ENCODE data around the gene PRR14.
"Not testable (repeated sequence)": the region's sequence is repeated elsewhere in the genome, so short reads cannot be mapped to it uniquely, and the experiment has no call there.

Gene PRR14

DNA sequence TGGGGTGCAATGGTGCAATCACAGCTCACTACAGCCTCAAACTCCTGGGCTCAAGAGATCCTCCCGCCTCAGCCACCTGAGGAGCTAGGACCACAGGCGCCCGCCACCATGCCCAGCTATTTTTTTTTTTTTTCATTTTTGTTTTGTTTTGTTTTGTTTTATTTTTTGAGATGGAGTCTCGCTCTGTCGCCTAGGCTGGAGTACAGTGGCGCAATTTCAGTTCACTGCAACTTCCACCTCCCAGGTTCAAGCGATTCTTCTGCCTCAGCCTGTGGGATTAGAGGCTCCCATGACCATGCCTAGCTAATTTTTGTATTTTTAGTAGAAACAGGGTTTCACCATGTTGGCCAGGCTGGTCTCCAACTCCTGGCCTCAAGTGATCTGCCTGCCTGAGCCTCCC lies 18.3 kb upstream of the PRR14 start:
- DNase-seq (ENCODE audit: low read depth in 2 of 2): not testable (repeated sequence)

DNA sequence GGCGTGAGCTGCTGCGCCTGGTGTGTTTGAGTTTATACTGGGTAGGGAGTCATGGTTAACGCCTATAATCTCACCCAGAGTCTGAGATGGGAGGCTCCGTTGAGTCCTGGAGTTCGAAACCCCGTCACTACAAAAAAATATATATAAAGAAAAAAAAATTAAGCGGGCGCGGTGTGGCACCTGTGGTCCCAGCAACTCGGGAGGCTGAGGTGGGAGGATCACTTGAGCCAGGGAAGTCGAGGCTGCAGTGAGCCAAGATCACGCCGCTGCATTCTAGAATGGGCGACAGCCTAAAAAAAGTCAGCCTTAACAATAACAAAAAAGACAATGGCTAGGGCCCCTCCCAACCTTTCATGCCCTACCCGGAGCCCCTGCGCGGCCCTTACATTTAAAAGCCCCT lies 17.2 kb upstream of the PRR14 start:
- no peak for DNase-seq (ENCODE audit: low read depth in 2 of 2)

DNA sequence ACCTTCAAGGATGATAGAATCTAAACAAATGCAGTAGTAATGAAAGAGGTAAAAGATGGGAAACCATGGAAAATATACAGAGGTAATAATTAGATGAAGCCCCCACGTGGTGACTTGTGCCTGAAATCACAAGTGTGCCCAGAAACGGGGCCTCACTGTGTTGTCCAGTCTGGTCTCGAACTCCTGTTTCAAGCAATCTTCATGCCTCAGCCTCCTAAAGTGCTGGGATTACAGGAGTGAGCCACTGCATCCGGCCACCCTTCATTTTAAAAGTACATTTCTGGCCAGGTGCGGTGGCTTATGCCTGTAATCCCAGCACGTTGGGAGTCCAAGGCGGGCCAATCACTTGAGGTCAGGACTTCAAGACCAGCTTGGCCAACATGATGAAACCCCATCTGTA lies 14.2 kb upstream of the PRR14 start:
- DNase-seq (ENCODE audit: low read depth in 2 of 2): no peak

DNA sequence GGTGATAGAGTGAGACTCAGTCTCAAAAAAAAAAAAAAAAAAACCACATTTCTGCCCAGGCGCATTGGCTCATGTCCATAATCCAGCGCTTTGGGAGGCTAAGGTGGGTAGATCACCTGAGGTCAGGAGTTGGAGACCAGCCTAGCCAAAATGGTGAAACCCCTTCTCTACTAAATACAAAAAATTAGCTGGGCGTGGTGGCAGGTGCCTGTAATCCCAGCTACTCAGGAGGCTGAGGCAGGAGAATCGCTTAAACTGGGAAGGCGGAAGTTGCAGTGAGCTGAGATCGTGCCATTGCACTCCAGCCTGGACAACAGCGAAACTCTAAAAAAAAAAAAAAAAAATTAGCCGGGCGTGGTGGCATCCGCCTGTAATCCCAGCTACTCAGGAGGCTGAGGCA lies 13.6 kb upstream of the PRR14 start:
- DNase-seq (ENCODE audit: low read depth in 2 of 2): not testable (repeated sequence)

DNA sequence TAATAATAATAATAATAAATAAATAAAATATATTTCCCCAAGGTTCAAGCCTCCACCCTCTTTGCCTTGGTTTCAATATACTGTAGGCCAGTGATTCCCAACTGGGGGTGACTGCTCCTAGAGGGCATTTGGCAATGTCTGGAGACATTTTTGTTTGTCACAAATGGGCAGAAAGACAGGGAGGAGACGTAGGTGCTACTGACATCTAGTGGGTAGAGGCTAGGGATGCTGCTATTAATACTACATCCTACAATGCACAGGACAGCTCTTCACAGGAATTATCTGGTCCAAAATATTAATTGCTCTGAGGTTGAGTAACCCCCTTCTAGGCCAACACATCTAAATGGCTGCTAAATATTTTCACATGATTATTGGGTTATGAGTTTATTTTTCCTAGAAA lies 12.8 kb upstream of the PRR14 start:
- DNase-seq (ENCODE audit: low read depth in 2 of 2): no peak

DNA sequence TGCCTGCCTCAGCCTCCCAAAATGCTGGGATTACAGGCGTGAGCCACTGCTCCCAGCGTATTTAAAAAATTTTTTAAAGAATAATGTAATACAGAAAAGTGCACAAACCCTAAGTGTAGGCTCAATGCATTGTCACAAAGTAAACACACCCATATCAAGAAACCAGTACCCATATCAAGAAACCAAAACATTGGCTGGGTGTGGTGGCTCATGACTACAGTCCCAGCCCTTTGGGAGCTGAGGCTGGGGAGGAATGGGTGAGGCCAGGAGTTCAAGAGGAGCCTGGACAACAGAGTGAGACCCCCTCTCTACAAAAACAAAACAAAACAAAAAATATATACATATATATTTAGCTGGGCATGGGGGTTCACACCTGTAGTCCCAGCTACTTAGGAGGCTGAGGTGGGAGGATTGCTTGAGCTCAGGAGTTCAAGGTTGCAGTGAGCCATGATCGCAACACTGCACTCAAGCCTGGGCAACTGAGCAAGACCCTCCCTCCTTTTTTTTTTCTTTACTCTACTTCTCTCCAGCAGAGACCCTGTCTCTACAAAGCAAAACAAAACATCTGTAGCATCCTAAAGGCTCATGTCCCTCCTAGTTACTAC lies 9.3 kb upstream of the PRR14 start:
- no peak for DNase-seq (ENCODE audit: low read depth in 2 of 2)

DNA sequence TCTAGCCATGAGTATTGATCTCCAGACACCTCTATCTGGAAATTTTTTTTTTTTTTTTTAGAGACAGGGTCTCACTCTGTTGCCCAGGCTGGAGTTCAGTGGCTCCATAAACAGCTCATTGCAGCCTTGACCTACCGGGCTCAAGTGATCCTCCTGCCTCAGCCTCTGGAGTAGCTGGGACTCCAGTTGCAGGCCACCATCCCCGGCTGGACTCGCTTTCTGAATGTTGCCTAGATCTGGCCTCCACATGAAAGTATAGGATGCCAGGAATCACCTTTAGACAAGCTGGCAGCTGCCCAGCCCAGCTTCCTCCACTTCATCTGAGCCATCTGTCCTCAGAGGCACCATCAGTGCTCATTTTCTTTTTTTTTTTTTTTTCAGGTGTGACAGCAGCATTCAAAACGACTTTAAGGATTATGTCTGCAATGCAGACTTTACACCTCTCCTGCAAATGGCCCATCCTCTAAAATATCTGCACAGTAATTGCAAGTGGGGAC lies 6.4 kb upstream of the PRR14 start:
- DNase-seq (ENCODE audit: low read depth in 2 of 2): no peak

DNA sequence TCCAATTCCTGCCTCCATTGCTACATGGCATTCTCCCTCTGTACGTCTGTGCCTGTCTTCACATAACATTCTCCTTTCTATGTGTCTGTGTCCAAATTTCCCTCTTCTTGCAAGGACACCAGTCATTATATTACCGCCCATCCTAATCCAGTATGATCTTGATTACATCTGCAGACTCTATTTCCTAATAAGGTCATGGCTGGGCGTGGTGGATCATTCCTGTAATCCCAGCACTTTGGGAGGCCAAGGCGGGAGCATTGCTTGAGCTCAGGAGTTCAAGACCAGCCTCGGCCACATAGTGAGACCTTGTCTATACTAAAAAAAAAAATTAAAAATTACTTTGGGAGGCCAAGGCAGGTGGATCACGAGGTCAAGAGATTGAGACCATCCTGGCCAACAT lies 5.0 kb upstream of the PRR14 start:
- DNase-seq (ENCODE audit: low read depth in 2 of 2): no peak

DNA sequence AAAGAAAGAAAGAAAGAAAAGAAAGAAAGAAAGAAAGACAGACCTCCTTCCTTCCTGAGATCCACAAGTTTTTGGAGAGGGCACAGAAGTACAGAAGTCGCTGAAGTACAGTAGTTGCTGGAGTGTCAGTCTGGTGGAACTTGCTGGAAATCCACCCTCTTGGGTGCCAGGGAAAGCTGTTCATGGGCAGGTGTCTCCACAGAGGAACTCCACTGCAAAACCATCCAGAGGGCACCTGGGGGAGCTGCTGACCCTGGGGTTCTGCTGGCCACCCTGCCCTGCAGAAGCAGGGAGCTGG lies 3.5 kb upstream of the PRR14 start:
- no peak for DNase-seq (ENCODE audit: low read depth in 2 of 2)

DNA sequence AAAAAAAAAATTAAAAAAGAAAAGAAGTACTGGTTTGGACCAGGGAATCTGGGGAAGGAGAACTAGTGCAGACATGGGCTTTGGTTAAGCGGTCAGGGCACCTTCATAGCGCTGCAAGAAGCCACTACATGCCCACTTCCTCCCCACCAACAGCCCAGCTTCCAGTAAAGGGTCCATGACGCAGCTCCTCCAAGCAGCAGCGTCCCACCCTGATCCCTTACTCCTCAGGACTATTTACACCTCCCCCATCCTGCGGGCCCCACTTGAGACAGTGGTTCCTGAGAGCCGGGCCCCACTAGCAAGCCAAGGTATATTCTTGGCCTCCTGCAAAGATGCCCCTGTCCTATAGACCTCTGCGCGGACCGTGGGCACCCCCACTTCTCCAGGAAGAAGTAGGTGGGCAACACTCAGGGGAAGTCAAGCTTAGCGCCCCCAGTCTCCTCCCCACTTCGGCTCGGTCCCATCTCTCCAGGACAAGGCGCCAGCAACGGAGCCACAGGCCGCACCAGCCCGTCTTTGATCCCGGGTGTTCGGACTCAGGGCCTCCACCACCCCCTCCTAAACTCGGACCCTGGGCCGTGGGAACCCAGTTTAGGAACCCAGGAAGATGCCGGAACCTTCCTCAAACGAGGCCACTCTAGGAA lies 913 bp upstream of the PRR14 start:
- no peak for DNase-seq (ENCODE audit: low read depth in 2 of 2)

DNA sequence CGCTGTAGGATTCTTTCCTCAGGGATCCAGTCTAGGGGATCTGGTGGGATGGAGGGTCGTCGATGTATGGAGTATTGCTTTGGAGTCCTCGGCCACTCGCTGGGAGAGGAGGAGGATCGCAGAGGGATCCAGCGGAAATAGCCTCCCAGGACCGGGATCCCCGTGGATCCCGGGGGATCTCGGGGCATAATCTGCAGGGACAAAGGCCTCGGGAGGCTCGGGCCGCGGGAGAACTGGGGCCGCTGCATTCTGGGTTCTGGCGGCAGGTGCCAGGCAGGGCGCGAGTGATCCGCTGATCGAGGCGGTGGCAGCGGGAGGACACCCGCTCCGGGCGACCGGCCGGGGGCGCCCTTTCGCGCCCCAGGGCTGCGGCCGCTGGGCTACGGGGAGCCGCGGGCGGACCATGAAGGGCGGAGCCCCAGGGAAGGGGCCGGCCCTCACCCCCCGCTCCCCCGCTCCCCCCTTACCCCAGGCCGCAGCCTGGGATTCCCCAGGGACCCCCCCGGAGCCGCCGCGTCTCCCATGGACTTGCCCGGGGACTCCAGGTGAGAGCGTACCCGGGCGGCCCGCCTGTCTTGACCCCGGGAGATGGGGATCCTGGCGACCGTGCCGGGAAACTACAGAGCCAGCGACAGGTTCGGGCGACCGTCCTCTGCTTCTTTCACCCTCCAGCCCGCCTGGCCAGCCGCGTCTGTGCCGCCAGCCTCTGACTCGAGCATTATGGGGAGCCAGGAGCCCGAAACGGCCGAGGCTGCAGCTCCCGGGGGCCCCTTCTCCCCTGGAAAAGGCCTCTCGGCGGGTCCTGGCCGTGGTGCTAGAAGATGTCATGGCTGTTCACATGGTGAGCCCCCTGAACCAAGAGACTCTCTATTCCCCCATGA lies 604 bp downstream of the PRR14 start:
- DNase-seq (ENCODE audit: low read depth in 2 of 2): no peak

DNA sequence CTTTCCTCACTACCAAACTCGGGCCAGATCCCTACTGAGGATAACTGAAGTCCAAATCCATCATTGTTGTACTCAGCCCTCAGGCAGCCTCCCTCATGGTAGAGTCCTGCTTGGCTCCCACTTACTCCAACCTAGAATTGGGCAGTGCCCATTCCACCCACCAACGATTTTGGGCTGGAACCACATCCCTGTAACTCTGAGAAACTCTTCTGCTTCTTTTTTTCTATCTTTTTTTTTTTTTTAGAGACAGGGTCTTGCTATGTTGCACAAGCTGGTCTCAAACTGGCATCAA lies 1.2 kb downstream of the PRR14 start:
- DNase-seq (ENCODE audit: low read depth in 2 of 2): no peak

DNA sequence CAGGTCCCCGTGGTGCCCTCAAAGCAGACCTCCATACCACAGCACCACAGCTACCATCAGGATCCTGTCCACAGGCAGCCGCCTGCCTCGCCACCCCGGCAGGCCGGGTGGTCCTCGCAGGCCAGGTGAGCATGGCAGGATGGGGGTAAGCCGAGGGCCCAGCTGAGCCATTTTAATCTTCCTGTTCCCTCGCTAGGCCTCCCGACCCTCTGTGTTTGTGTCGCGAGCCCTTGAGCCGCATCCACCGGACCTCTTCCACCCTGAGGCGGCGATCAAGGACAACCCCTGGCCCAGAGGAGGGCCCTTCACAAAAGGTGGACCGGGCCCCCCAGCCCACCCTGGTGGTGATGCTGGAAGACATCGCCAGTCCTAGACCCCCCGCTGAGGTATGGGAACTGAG lies 2.0 kb downstream of the PRR14 start:
- DNase-seq (ENCODE audit: low read depth in 2 of 2): no peak

DNA sequence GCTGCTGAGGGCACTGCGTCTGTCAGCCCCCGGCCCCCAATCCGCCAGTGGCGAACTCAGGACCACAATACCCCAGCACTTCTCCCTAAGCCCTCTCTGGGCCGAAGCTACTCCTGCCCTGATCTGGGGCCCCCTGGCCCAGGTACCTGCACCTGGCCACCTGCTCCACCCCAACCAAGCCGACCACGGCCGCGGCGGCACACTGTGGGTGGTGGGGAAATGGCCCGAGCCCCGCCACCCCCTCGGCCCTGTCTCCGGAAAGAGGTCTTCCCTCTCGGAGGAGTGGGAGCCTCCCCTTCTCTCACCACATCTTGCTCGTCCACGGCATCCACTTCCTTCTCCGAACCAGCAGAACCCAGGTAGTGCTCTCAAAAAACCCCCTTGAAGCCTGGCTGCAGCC lies 4.1 kb downstream of the PRR14 start:
- DNase-seq (ENCODE audit: low read depth in 2 of 2): no peak

DNA sequence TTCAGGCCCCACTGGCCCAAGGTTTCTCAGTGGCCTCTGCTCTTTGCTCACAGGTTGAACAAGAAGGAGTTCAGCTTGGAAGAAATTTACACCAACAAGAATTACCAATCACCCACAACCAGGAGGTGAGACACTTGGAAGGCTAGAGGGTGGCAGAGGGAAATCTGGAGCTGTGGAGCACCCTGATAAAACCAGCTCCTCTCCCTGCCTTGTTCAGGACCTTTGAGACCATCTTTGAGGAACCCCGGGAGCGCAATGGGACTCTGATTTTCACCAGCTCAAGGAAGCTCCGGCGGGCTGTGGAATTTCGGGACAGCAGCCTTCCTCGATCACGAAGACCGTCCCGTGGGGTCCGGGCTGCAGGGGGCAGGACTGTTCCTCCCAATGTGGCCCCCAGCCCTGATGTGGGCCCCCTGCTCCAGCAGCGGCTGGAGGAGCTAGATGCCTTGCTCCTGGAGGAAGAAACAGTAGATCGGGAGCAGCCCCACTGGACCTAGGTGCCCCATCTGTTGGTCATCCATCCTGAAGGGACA lies 5.1 kb downstream of the PRR14 start:
- DNase-seq (ENCODE audit: low read depth in 2 of 2): no peak

DNA sequence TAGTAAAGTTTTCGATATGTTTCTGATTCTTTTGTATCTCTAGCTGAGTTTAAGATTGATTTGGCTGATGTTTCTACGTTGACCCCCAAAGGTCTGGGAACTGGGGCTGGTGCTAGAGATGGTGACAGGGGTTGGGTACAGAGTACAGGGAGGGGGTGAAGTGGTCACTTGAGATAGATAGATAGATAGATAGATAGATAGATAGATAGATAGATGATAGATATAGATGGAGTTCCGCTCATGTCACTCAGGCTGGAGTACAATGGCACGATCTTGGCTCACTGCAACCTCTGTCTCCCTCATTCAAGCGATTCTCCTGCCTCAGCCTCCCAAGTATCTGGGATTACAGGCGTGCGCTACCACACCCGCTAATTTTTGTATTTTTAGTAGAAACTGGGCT lies 5.6 kb downstream of the PRR14 start:
- DNase-seq (ENCODE audit: low read depth in 2 of 2): no peak

DNA sequence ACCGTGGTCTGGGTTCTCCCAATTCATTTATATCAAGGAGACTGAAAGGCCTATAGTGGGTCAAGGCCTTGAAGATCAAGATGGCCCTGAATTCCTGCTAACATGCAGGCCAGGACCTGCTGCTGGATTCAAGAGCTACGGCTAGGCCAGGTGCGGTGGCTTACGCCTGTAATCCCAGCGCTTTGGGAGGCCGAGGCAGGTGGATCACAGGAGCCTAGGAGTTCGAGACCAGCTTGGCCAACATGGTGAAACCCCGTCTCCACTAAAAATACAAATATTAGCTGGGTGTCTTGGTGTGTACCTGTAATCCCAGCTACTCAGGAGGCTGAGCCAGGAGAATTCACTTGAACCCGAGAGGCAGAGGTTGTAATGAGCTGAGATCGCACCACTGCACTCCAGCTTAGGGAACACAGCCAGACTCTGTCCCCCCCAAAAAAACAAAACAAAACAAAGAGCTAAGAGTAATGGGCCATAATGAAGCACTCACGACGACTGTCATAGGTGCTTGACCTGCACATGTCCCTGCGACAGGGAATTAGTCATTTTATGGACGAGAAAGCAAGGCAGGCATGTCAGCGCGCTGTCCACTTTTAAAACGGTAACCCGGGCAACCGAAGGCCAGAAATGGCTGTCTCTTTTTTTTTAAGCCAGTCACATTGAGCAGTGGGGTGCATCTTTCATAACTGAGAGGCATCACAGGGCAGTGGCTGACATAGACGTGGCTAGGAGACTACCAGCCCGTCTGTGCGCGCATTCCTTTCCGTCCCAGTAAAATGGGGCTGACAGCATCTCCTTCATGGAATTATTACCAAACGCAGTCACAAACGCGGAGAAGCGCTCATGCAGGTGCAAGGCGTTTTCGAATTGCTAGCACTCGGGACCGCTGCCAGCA lies 6.5 kb downstream of the PRR14 start:
- DNase-seq (ENCODE audit: low read depth in 2 of 2): no peak

DNA sequence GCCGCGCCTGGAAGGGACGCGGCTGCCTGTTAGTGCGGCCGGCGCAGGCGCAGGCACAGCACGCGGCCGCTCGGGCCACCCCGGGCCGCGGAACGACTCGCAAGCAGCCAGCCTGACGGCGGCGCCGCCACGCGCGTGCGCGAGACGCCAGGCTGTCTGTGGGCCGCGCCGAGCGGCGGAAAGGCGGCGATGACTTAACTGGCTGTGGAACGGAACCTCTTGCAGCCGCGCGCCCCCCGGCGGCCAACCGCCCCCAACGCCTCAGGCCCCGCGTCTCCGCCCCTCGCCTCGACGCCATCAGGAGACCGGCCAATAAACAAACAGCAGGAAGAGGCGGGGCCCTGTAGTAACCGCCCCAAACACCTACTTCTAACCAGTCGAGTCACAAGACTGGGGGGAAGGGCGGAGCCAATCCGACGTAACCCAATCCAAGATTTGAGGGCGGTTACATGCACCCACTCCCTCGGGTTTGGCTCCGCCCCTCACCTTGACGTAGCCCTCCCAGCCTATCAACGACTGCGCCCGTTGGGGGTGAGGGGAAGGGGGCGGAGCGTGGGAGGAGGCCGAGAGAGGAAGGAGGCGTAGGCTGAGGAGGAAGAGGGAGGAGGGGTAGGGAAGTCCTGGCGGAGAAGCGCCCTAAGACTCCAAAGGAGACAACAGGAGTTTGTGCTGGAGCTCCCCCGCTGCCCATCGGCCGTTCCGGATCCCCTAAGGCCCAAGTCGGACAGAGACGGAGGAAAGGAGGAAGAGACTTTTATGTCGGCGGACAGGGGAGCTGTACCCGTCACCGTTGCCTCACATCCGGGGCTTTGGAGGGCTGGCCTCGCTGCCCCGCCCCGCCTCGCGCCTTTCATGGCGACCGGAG lies 7.3 kb downstream of the PRR14 start, which contains the start of gene FBRS:
Gene FBRS (plus strand): TSS at position 566 of the 865 bp plus-strand sequence. CDS start 1,088 bp downstream, outside the sequence.
- peak; percentile 100 for DNase-seq (ENCODE audit: low read depth in 2 of 2)

DNA sequence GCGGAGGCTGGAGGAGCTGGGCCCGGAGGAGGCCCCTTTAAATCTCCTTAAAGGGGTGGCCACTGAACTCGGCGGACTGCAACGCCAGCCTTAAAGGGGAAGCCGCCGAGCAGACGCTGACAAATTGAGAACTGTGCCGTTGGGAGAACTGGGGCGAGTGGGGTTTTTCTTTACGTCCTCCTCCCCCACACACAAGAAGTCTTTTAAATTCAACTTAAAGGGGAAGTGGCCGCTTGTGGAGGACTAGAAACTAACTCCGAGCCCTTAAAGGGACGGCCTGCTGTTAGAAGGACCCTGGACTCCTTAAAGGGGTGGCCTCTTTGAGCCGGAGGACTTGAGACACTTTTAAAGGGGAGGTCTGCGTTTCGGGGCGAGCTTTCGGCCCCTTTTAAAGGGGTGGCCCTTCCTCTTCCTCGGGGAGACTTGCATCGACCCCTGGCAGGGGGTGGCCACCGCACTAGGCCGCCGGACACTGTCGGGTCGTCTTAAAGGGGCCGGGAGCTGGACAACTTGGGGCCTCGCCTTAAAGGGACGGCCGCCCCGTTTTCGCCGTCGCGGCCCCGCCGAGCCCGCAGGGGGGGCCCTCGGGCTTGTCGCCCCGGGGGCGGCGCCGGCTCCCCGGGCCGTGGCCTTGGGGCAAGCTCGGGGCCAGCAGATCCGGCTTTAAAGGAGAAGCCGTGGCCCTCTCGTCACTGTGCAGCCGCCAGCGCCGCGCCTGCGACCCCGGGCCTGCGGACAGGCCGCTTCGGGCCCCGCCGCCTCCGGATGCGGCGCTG lies 8.2 kb downstream of the PRR14 start:
- peak; percentile 94 to 95 for DNase-seq (ENCODE audit: low read depth in 2 of 2)

Data from fibroblast of skin of left biceps (primary cell).